K562 (cell line): ENCODE results near the gene FARP1. TPM values are rescaled to one million over a fixed set of nuclear protein-coding genes. Genes with fewer than 3 reads are reported as not detected.

Source experiments
- ATAC-seq: fragments of 200-7000 bp; cut with Tn5 transposase; 3 replicates; pipeline ENCODE4 v1.9.1; 2020; ENCODE audit warnings: moderate library complexity
- BruUV-seq: library from RNA; stranded (reverse); fragments of 400-500 nt; replicated peaks from 2 replicates; lab custom pipeline; 2021; lab: Mats Ljungman, UMichigan
- CTCF ChIA-PET: fragments of 300-600 bp; formaldehyde crosslinking; extraction: SDS; loops from one replicate; lab custom pipeline; 2021; ENCODE audit warnings: low intra/inter-chr PET ratio; lab: Yijun Ruan, JAX
- POLR2A ChIA-PET: fragments of 300-600, 350-650 bp; sonication (Branson Sonifier 250); formaldehyde crosslinking; extraction: SDS; loops from one replicate; lab custom pipeline; 2021; ENCODE audit warnings: antibody characterized with exemption, inconsistent platforms; lab: Yijun Ruan, JAX
- DNase-seq, 4 experiments: peaks; one replicate each; pipeline versions ENCODE4 v3.0.0 to v3.0.0-alpha.2; 2011 to 2018; ENCODE audit warnings: low spot score in 3 of 4, mixed read lengths in 3 of 4; ENCODE audit errors: extremely low read depth in 1 of 4
- FAIRE-seq: peaks from 2 replicates; lab custom pipeline; 2011; peaks lifted over from hg19 to GRCh38; lab: Jason Lieb, UNC
- H2AFZ ChIP-seq: 2 replicates; pipeline ENCODE4 v1.6.0; 2011; ENCODE audit warnings: low read depth, low read length, control low read depth, inconsistent platforms
- H3K27ac ChIP-seq: fragments of 200-600 bp; 3 replicates; pipeline ENCODE4 v1.8.0; 2011; ENCODE audit warnings: low read depth, mild to moderate bottlenecking, control low read depth, inconsistent platforms, low read length, moderate library complexity, mixed read lengths; ENCODE audit errors: extremely low read depth
- H3K27me3 ChIP-seq, 2 experiments: fragments of 300-600 bp in 1 of 2; 2 replicates in 1 of 2; 3 replicates in 1 of 2; pipeline versions ENCODE4 v1.6.0 to v1.8.0; 2011; ENCODE audit warnings: inconsistent platforms in 2 of 2, low read length in 2 of 2, mild to moderate bottlenecking in 1 of 2, mixed read lengths in 1 of 2, moderate library complexity in 1 of 2; ENCODE audit not compliant: control insufficient read depth in 2 of 2, insufficient read depth in 2 of 2
- H3K36me3 ChIP-seq: fragments of 300-600 bp; 3 replicates; pipeline ENCODE4 v1.8.0; 2011; ENCODE audit warnings: mild to moderate bottlenecking, low read length, inconsistent platforms; ENCODE audit not compliant: control insufficient read depth, insufficient read depth
- H3K4me1 ChIP-seq, 2 experiments: fragments of 200-600 bp in 1 of 2; replicated peaks in 1 of 2; 2 replicates in 1 of 2; 3 replicates in 1 of 2; pipeline versions ENCODE4 v1.5.1 to v1.8.0; 2011; ENCODE audit warnings: inconsistent platforms in 2 of 2, low read length in 2 of 2, mild to moderate bottlenecking in 1 of 2, mixed read lengths in 1 of 2, moderate library complexity in 1 of 2; ENCODE audit not compliant: control insufficient read depth in 2 of 2, insufficient read depth in 2 of 2
- H3K4me2 ChIP-seq: 2 replicates; pipeline ENCODE4 v1.6.1; 2011; ENCODE audit warnings: low read length, control low read depth, inconsistent platforms, mixed read lengths; ENCODE audit not compliant: insufficient read depth
- H3K4me3 ChIP-seq: fragments of 200-600 bp; sonication (generic), shearing (Covaris generic); 2 replicates; pipeline ENCODE4 v1.5.1; 2016; ENCODE audit warnings: control low read depth, inconsistent platforms
- H3K79me2 ChIP-seq: fragments of 200-600 bp; 3 replicates; pipeline ENCODE4 v1.8.0; 2011; ENCODE audit warnings: low read length, inconsistent platforms; ENCODE audit not compliant: control insufficient read depth, insufficient read depth
- H3K9ac ChIP-seq, 2 experiments: 2 replicates each; pipeline versions ENCODE4 v1.6.0 to v1.6.1; 2011; ENCODE audit warnings: low read depth in 2 of 2, low read length in 2 of 2, control low read depth in 1 of 2, inconsistent platforms in 1 of 2, mild to moderate bottlenecking in 1 of 2, mixed read lengths in 1 of 2; ENCODE audit not compliant: insufficient read depth in 1 of 2
- H3K9me1 ChIP-seq: one replicate; pipeline ENCODE4 v1.6.0; 2011; ENCODE audit warnings: inconsistent platforms, mild to moderate bottlenecking, low read length, moderate library complexity; ENCODE audit not compliant: control insufficient read depth, insufficient read depth
- H3K9me3 ChIP-seq: replicated peaks from 2 replicates; pipeline ENCODE4 v1.5.1; 2011; ENCODE audit warnings: low read depth, low read length, inconsistent platforms; ENCODE audit not compliant: control insufficient read depth, insufficient read depth
- H4K20me1 ChIP-seq: replicated peaks from 2 replicates; pipeline ENCODE4 v1.6.1; 2011; ENCODE audit warnings: low read length, inconsistent platforms, mixed read lengths; ENCODE audit not compliant: control insufficient read depth, insufficient read depth
- WGBS: fragments of 100-300 bp; shearing (Covaris generic); methylation state at CpG from one replicate; pipeline ENCODE4 v1.1.6; 2016; ENCODE audit warnings: low coverage, mixed read lengths; ENCODE audit not compliant: insufficient coverage; ENCODE audit errors: missing lambda C conversion rate; 5-methylcytosine and 5-hydroxymethylcytosine counted together
- in situ Hi-C: fragments of 300-500 bp; cut with MboI; formaldehyde crosslinking; loops from 4 replicates; pipeline ENCODE4 v1.15.0; 2018; ENCODE audit warnings: inconsistent platforms, mixed read lengths
- intact Hi-C: fragments of 100-400 bp; cut with micrococcal nuclease; formaldehyde crosslinking; loops from 2 replicates; pipeline ENCODE4 v1.14.2; 2022
- polyA plus RNA-seq, 8 experiments: library from polyadenylated mRNA; depleted of rRNA in 4 of 8; stranded (reverse) in 5 of 8; unstranded in 3 of 8; fragments of >200 nt; fragmentation: Nextera tagmentation in 2 of 8; fragmentation: Illumina TruSeq in 1 of 8; extraction: Ambion mirVana in 2 of 8; extraction: Trizol in 1 of 8; gene quantifications; 2 replicates each; pipeline versions ENCODE4 v1.2.1 to v1.2.3, GENCODE V29; 2011 to 2014; ENCODE audit warnings: inconsistent platforms in 1 of 8, missing spikeins in 1 of 8
- total RNA-seq, 7 experiments: library from RNA; depleted of rRNA in 6 of 7; stranded (reverse); fragments of >200 nt in 6 of 7; fragmentation: Illumina TruSeq in 2 of 7; extraction: Trizol in 2 of 7; gene quantifications; 2 replicates each; pipeline versions ENCODE4 v1.2.1 to v1.2.3, GENCODE V29; 2011 to 2021; ENCODE audit warnings: low replicate concordance in 1 of 7
- TF ChIP-seq, protein P1 (sequence below), 2 experiments: fragments of 450-650 bp; IDR thresholded peaks; 2 replicates each; pipeline ENCODE4 v1.6.1; 2016; ENCODE audit warnings: mild to moderate bottlenecking in 2 of 2, borderline replicate concordance in 1 of 2, low read depth in 1 of 2, moderate library complexity in 1 of 2

Gene FARP1
- total and polyA plus RNA-seq, 9 of the 15 experiments (the other 6 are each of a cell fraction or from before 2014, with no cell fraction given): 0.03 to 0.29 (median 0.05) TPM; not detected in 3

DNA sequence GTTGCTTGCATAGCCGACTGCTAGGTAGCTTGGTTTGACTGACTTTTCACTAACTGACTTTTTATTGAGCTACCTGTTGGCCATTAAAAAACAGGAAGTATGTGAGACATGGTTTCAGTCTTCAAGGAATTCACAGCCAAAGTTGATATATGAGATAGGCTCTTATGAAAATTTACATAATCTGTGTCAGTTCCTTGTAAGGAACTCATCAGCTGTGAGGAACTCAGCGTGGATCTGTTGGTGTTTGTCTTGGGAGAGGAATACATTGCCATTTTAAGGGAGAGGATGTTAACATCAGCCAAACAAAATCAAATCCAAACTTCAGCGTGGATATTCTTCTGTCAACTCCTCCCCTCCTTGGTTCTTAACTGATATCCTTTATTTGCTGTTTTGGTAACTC is 32.1 kb downstream of the FARP1 start:
- FAIRE-seq: no peak
- Histone ChIP-seq H3K27me3 (peaks cover 11 to 32% of the 10 kb centered on the region in 2 experiments), H3K79me2 (no peaks in the 10 kb centered on the region), H4K20me1 (no peaks in the 10 kb centered on the region), H3K27ac (no peak overlapping the region), H2AFZ (no peak overlapping the region), H3K9me1 (no peaks in the 10 kb centered on the region), H3K9ac (no peak overlapping the region), H3K36me3 (no peaks in the 10 kb centered on the region), H3K4me3 (no peak overlapping the region), H3K9me3 (no peaks in the 10 kb centered on the region), H3K4me2 (no peak overlapping the region), H3K4me1 (peaks cover 0 to 8% of the 10 kb centered on the region in 2 experiments; a peak in 2 of 5 replicates)
- no TSS peak for BruUV-seq
- ATAC-seq: no peak
- no peak for DNase-seq
- intact Hi-C loops: no loop called here
- TF ChIP-seq, protein P1, sequence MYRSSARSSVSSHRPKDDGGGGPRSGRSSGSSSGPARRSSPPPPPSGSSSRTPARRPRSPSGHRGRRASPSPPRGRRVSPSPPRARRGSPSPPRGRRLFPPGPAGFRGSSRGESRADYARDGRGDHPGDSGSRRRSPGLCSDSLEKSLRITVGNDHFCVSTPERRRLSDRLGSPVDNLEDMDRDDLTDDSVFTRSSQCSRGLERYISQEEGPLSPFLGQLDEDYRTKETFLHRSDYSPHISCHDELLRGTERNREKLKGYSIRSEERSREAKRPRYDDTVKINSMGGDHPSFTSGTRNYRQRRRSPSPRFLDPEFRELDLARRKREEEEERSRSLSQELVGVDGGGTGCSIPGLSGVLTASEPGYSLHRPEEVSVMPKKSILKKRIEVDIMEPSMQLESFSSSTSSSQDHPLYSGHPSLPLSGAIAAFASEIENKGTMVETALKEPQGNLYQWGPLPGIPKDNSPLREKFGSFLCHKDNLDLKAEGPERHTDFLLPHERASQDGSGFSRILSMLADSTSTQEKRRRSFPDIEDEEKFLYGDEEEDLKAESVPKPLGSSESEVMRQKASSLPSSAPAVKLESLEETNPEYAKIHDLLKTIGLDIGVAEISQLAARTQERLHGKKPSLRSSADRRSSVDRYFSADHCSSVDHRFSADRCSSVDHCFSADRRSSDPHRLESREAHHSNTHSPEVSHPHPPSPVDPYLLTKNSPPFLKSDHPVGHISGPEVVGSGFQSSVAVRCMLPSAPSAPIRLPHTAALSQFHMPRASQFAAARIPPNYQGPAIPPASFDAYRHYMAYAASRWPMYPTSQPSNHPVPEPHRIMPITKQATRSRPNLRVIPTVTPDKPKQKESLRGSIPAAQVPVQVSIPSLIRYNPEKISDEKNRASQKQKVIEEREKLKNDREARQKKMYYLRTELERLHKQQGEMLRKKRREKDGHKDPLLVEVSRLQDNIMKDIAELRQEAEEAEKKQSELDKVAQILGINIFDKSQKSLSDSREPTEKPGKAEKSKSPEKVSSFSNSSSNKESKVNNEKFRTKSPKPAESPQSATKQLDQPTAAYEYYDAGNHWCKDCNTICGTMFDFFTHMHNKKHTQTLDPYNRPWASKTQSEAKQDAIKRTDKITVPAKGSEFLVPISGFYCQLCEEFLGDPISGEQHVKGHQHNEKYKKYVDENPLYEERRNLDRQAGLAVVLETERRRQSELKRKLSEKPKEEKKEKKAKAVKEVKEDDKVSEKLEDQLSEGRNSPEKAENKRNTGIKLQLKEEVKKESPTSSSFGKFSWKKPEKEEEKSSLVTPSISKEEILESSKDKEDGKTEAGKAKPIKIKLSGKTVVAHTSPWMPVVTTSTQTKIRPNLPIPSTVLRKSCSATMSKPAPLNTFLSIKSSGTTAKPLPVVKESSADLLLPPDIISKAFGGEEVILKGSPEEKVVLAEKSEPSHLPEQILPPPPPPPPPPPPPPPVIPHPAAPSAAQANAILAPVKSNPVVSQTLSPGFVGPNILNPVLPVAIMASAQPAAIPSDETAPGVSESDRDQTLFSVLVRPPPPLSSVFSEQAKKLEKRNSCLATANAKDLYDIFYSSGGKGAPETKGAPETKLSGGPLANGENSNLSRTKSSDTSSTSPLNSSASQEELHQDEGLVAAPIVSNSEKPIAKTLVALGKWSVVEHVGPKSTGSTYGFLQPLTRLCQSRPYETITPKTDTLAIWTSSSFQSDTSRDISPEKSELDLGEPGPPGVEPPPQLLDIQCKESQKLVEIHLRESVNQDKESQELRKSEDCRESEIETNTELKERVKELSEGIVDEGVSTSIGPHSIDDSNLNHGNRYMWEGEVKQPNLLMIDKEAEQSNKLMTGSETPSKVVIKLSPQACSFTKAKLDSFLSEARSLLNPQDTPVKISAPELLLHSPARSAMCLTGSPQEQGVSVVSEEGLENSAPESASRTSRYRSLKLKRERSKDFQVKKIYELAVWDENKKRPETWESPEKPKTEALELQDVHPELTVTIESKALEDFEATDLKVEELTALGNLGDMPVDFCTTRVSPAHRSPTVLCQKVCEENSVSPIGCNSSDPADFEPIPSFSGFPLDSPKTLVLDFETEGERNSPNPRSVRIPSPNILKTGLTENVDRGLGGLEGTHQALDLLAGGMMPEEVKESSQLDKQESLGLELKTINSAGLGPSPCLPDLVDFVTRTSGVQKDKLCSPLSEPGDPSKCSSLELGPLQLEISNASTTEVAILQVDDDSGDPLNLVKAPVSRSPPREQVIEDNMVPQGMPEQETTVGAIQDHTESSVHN (IDR thresholded peaks at IDR 0.05; ENCODE audit: borderline replicate concordance in 1 of 2, low read depth in 1 of 2): no peak
- ChIA-PET POLR2A (no interaction called here), CTCF (no interaction called here)
- 7% methylated on average over 3 of the region's 3 CpGs for WGBS
- in situ Hi-C loops: no loop called here
